HEK293 (cell line): ENCODE measurements around the gene GBX1.

ENCODE experiments used
- CTCF ChIP-seq: fragments of 450-650 bp; formaldehyde crosslinking; IDR thresholded peaks from 2 replicates; pipeline ENCODE4 v1.5.1; 2016; ENCODE audit warnings: missing biosample characterization, missing genetic modification characterization
- KLF1 ChIP-seq: fragments of 450-650 bp; formaldehyde crosslinking; IDR thresholded peaks from 2 replicates; pipeline ENCODE4 v1.5.1; 2016; ENCODE audit warnings: missing biosample characterization, missing genetic modification characterization
- KLF8 ChIP-seq: fragments of 450-650 bp; formaldehyde crosslinking; IDR thresholded peaks from 2 replicates; pipeline ENCODE4 v1.5.1; 2016; ENCODE audit warnings: missing biosample characterization, missing genetic modification characterization
- KLF9 ChIP-seq: fragments of 450-650 bp; formaldehyde crosslinking; IDR thresholded peaks from 2 replicates; pipeline ENCODE4 v1.5.1; 2016; ENCODE audit warnings: missing biosample characterization, missing genetic modification characterization, low read depth
- PATZ1 ChIP-seq: fragments of 450-650 bp; formaldehyde crosslinking; IDR thresholded peaks from 2 replicates; pipeline ENCODE4 v1.5.1; 2016; ENCODE audit warnings: missing biosample characterization, missing genetic modification characterization
- SP2 ChIP-seq: fragments of 450-650 bp; formaldehyde crosslinking; IDR thresholded peaks from 2 replicates; pipeline ENCODE4 v1.5.1; 2016; ENCODE audit warnings: missing biosample characterization, missing genetic modification characterization
- YY1 ChIP-seq: fragments of 450-650 bp; formaldehyde crosslinking; IDR thresholded peaks from 2 replicates; pipeline ENCODE4 v1.5.1; 2018; ENCODE audit warnings: missing biosample characterization, missing genetic modification characterization
- ZFHX2 ChIP-seq: fragments of 450-650 bp; formaldehyde crosslinking; conservative IDR thresholded peaks from 2 replicates; pipeline ENCODE4 v1.5.1; 2016; ENCODE audit warnings: missing biosample characterization, missing genetic modification characterization
- ZFP69B ChIP-seq: fragments of 450-650 bp; formaldehyde crosslinking; IDR thresholded peaks from 2 replicates; pipeline ENCODE4 v1.5.1; 2016; ENCODE audit warnings: missing biosample characterization, missing genetic modification characterization
- ZNF10 ChIP-seq: fragments of 450-650 bp; formaldehyde crosslinking; IDR thresholded peaks from 2 replicates; pipeline ENCODE4 v1.5.1; 2017; ENCODE audit warnings: missing biosample characterization, missing genetic modification characterization
- ZNF132 ChIP-seq: fragments of 450-650 bp; formaldehyde crosslinking; IDR thresholded peaks from 2 replicates; pipeline ENCODE4 v1.5.1; 2017; ENCODE audit warnings: missing biosample characterization, missing genetic modification characterization, borderline replicate concordance
- ZNF184 ChIP-seq: fragments of 450-650 bp; IDR thresholded peaks from 2 replicates; pipeline ENCODE4 v1.5.1; 2018; ENCODE audit warnings: missing biosample characterization, mild to moderate bottlenecking, missing genetic modification characterization
- ZNF24 ChIP-seq: fragments of 450-650 bp; formaldehyde crosslinking; IDR thresholded peaks from 2 replicates; pipeline ENCODE4 v1.5.1; 2016; ENCODE audit warnings: missing biosample characterization, missing genetic modification characterization
- ZNF501 ChIP-seq: fragments of 450-650 bp; formaldehyde crosslinking; IDR thresholded peaks from 2 replicates; pipeline ENCODE4 v1.5.1; 2016; ENCODE audit warnings: missing biosample characterization, missing genetic modification characterization
- ZNF510 ChIP-seq: fragments of 450-650 bp; formaldehyde crosslinking; IDR thresholded peaks from 2 replicates; pipeline ENCODE4 v1.5.1; 2018; ENCODE audit warnings: mild to moderate bottlenecking, missing genetic modification characterization, missing biosample characterization; ENCODE audit not compliant: insufficient replicate concordance
- ZNF585B ChIP-seq: fragments of 450-650 bp; formaldehyde crosslinking; IDR thresholded peaks from 2 replicates; pipeline ENCODE4 v1.5.1; 2016; ENCODE audit warnings: missing biosample characterization, missing genetic modification characterization
- ZNF639 ChIP-seq: fragments of 450-650 bp; formaldehyde crosslinking; IDR thresholded peaks from 2 replicates; pipeline ENCODE4 v1.5.1; 2016; ENCODE audit warnings: missing biosample characterization, missing genetic modification characterization
- ZNF677 ChIP-seq: fragments of 450-650 bp; IDR thresholded peaks from 2 replicates; pipeline ENCODE4 v1.5.0; 2018; ENCODE audit warnings: missing biosample characterization, mild to moderate bottlenecking, missing genetic modification characterization, moderate library complexity
- ZNF701 ChIP-seq: fragments of 450-650 bp; formaldehyde crosslinking; IDR thresholded peaks from 2 replicates; pipeline ENCODE4 v1.5.1; 2016; ENCODE audit warnings: missing biosample characterization, missing genetic modification characterization
- ZNF785 ChIP-seq: fragments of 450-650 bp; formaldehyde crosslinking; IDR thresholded peaks from 2 replicates; pipeline ENCODE4 v1.5.1; 2016; ENCODE audit warnings: missing biosample characterization, missing genetic modification characterization
- TF ChIP-seq, protein P1 (sequence below): fragments of 450-650 bp; formaldehyde crosslinking; IDR thresholded peaks from 2 replicates; pipeline ENCODE4 v1.5.1; 2016; ENCODE audit warnings: missing biosample characterization, missing genetic modification characterization
- TF ChIP-seq, protein P2 (sequence below): fragments of 450-650 bp; formaldehyde crosslinking; IDR thresholded peaks from 2 replicates; pipeline ENCODE4 v1.5.1; 2016; ENCODE audit warnings: missing biosample characterization, missing genetic modification characterization, borderline replicate concordance
- TF ChIP-seq, protein P3 (sequence below): fragments of 450-650 bp; formaldehyde crosslinking; optimal IDR thresholded peaks from 2 replicates; pipeline ENCODE3; 2016; ENCODE audit warnings: missing biosample characterization, mild to moderate bottlenecking, missing genetic modification characterization
- TF ChIP-seq, protein P4 (sequence below): fragments of 450-650 bp; formaldehyde crosslinking; IDR thresholded peaks from 2 replicates; pipeline ENCODE4 v1.5.1; 2016; ENCODE audit warnings: missing biosample characterization, missing genetic modification characterization, low read depth

GBX1 gene

GRCh38 chr7:151172273-151173141, 5.0 kb upstream of the GBX1 start (continued):
- TF ChIP-seq ZFP69B (tag by site-specific recombination) = peak; percentile 61; the same call in 1 of the 2 replicates
- TF ChIP-seq, protein P1, sequence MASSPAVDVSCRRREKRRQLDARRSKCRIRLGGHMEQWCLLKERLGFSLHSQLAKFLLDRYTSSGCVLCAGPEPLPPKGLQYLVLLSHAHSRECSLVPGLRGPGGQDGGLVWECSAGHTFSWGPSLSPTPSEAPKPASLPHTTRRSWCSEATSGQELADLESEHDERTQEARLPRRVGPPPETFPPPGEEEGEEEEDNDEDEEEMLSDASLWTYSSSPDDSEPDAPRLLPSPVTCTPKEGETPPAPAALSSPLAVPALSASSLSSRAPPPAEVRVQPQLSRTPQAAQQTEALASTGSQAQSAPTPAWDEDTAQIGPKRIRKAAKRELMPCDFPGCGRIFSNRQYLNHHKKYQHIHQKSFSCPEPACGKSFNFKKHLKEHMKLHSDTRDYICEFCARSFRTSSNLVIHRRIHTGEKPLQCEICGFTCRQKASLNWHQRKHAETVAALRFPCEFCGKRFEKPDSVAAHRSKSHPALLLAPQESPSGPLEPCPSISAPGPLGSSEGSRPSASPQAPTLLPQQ (tag by site-specific recombination) = peak; percentile 65; the same call in 1 of the 2 replicates
- TF ChIP-seq ZNF785 = no peak
- TF ChIP-seq CTCF (tag by site-specific recombination) = peak; percentile 100
- TF ChIP-seq YY1 (tag by site-specific recombination) = 0 out of 2 replicates have a peak, but pooled peaks have one; percentile 20
- peak; percentile 21; the same call in 1 of the 2 replicates for TF ChIP-seq ZNF184 (tag by site-specific recombination)
- 0 out of 2 replicates have a peak, but pooled peaks have one; percentile 10 for TF ChIP-seq ZNF701 (tag by site-specific recombination)
- TF ChIP-seq, protein P2, sequence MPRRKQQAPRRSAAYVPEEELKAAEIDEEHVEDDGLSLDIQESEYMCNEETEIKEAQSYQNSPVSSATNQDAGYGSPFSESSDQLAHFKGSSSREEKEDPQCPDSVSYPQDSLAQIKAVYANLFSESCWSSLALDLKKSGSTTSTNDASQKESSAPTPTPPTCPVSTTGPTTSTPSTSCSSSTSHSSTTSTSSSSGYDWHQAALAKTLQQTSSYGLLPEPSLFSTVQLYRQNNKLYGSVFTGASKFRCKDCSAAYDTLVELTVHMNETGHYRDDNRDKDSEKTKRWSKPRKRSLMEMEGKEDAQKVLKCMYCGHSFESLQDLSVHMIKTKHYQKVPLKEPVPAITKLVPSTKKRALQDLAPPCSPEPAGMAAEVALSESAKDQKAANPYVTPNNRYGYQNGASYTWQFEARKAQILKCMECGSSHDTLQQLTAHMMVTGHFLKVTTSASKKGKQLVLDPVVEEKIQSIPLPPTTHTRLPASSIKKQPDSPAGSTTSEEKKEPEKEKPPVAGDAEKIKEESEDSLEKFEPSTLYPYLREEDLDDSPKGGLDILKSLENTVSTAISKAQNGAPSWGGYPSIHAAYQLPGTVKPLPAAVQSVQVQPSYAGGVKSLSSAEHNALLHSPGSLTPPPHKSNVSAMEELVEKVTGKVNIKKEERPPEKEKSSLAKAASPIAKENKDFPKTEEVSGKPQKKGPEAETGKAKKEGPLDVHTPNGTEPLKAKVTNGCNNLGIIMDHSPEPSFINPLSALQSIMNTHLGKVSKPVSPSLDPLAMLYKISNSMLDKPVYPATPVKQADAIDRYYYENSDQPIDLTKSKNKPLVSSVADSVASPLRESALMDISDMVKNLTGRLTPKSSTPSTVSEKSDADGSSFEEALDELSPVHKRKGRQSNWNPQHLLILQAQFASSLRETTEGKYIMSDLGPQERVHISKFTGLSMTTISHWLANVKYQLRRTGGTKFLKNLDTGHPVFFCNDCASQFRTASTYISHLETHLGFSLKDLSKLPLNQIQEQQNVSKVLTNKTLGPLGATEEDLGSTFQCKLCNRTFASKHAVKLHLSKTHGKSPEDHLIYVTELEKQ = no peak
- TF ChIP-seq ZNF510 = no peak
- peak; percentile 87; the same call in 1 of the 2 replicates for TF ChIP-seq ZNF501 (tag by site-specific recombination)
- TF ChIP-seq ZNF639 = peak; percentile 76; the same call in 1 of the 2 replicates
- no peak for TF ChIP-seq ZNF585B
- no peak for TF ChIP-seq ZNF132 (tag by site-specific recombination)
- TF ChIP-seq PATZ1 (tag by site-specific recombination) = 0 out of 2 replicates have a peak, but pooled peaks have one; percentile 24
- TF ChIP-seq ZFHX2 (tag by site-specific recombination) = peak; percentile 48; the same call in 1 of the 2 replicates
- TF ChIP-seq KLF8 (tag by site-specific recombination) = peak; percentile 47
- 0 out of 2 replicates have a peak, but pooled peaks have one; percentile 23 for TF ChIP-seq ZNF10 (tag by site-specific recombination)
- TF ChIP-seq ZNF677 = no peak
- TF ChIP-seq, protein P3, sequence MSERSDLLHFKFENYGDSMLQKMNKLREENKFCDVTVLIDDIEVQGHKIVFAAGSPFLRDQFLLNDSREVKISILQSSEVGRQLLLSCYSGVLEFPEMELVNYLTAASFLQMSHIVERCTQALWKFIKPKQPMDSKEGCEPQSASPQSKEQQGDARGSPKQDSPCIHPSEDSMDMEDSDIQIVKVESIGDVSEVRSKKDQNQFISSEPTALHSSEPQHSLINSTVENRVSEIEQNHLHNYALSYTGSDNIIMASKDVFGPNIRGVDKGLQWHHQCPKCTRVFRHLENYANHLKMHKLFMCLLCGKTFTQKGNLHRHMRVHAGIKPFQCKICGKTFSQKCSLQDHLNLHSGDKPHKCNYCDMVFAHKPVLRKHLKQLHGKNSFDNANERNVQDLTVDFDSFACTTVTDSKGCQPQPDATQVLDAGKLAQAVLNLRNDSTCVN (tag by site-specific recombination) = peak; percentile 48
- TF ChIP-seq KLF9 (tag by site-specific recombination) = peak; percentile 38; the same call in 1 of the 2 replicates
- TF ChIP-seq ZNF24 (tag by site-specific recombination) = peak; percentile 64
- TF ChIP-seq, protein P4, sequence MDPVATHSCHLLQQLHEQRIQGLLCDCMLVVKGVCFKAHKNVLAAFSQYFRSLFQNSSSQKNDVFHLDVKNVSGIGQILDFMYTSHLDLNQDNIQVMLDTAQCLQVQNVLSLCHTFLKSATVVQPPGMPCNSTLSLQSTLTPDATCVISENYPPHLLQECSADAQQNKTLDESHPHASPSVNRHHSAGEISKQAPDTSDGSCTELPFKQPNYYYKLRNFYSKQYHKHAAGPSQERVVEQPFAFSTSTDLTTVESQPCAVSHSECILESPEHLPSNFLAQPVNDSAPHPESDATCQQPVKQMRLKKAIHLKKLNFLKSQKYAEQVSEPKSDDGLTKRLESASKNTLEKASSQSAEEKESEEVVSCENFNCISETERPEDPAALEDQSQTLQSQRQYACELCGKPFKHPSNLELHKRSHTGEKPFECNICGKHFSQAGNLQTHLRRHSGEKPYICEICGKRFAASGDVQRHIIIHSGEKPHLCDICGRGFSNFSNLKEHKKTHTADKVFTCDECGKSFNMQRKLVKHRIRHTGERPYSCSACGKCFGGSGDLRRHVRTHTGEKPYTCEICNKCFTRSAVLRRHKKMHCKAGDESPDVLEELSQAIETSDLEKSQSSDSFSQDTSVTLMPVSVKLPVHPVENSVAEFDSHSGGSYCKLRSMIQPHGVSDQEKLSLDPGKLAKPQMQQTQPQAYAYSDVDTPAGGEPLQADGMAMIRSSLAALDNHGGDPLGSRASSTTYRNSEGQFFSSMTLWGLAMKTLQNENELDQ (tag by site-specific recombination) = no peak
- TF ChIP-seq SP2 (tag by site-specific recombination) = no peak
- TF ChIP-seq KLF1 (tag by site-specific recombination) = peak; percentile 70
